Keratinocyte (primary cell): Measurements from ENCODE around the gene GNG4. TPM values are rescaled to one million over a fixed set of nuclear protein-coding genes. Genes with fewer than 3 reads are reported as not detected.
A peak's percentile ranks its signal among the peaks of the same experiment; 100 is the strongest.

ENCODE experiments used
- DNase-seq: peaks from one replicate; pipeline ENCODE4 v3.0.0-alpha.2; 2011; ENCODE audit warnings: low read depth, missing footprints, low spot score
- FAIRE-seq: peaks from 2 replicates; lab custom pipeline; 2011; peaks lifted over from hg19 to GRCh38; lab: Jason Lieb, UNC
- H2AFZ ChIP-seq: 2 replicates; pipeline ENCODE4 v1.6.0; 2012; ENCODE audit warnings: low read length, control low read depth, inconsistent platforms; ENCODE audit not compliant: control insufficient read depth
- H3K27ac ChIP-seq: 2 replicates; pipeline ENCODE4 v1.5.1; 2011; ENCODE audit warnings: low read length; ENCODE audit not compliant: control insufficient read depth, insufficient read depth
- H3K27me3 ChIP-seq: 3 replicates; pipeline ENCODE4 v1.6.0; 2011; ENCODE audit warnings: low read length; ENCODE audit not compliant: control insufficient read depth, insufficient read depth; ENCODE audit errors: extremely low read depth
- H3K36me3 ChIP-seq, 2 experiments: 2 replicates in 1 of 2; 3 replicates in 1 of 2; pipeline ENCODE4 v1.5.1; 2011; ENCODE audit warnings: low read length in 2 of 2, mild to moderate bottlenecking in 1 of 2; ENCODE audit not compliant: control insufficient read depth in 2 of 2, insufficient read depth in 2 of 2; ENCODE audit errors: extremely low read depth in 1 of 2
- H3K4me1 ChIP-seq: 3 replicates; pipeline ENCODE4 v1.5.1; 2011; ENCODE audit warnings: low read length; ENCODE audit not compliant: control insufficient read depth, insufficient read depth; ENCODE audit errors: extremely low read depth
- H3K4me2 ChIP-seq: 3 replicates; pipeline ENCODE4 v1.6.0; 2011; ENCODE audit warnings: low read depth, low read length; ENCODE audit not compliant: control insufficient read depth, insufficient read depth; ENCODE audit errors: extremely low read depth
- H3K4me3 ChIP-seq, 3 experiments: fragments of 200-600 bp in 1 of 3; sonication (generic) in 1 of 3; 2 replicates in 2 of 3; 3 replicates in 1 of 3; pipeline ENCODE4 v1.5.1; 2011 to 2016; ENCODE audit warnings: low read length in 3 of 3, mild to moderate bottlenecking in 3 of 3, control low read depth in 2 of 3, inconsistent platforms in 1 of 3, low read depth in 1 of 3, mixed read lengths in 1 of 3, mixed run types in 1 of 3, moderate library complexity in 1 of 3; ENCODE audit not compliant: control insufficient read depth in 2 of 3, insufficient read depth in 2 of 3; ENCODE audit errors: extremely low read depth in 1 of 3
- H3K79me2 ChIP-seq: 2 replicates; pipeline ENCODE4 v1.6.0; 2012; ENCODE audit warnings: low read length; ENCODE audit not compliant: control insufficient read depth, insufficient read depth
- H3K9ac ChIP-seq: 3 replicates; pipeline ENCODE4 v1.6.0; 2011; ENCODE audit warnings: low read length; ENCODE audit not compliant: control insufficient read depth, insufficient read depth; ENCODE audit errors: extremely low read depth
- H3K9me1 ChIP-seq: 3 replicates; pipeline ENCODE4 v1.6.0; 2011; ENCODE audit warnings: low read length; ENCODE audit not compliant: control insufficient read depth, insufficient read depth; ENCODE audit errors: extremely low read depth
- H3K9me3 ChIP-seq: 2 replicates; pipeline ENCODE4 v1.5.1; 2012; ENCODE audit warnings: low read depth, low read length; ENCODE audit not compliant: control insufficient read depth
- H4K20me1 ChIP-seq: 3 replicates; pipeline ENCODE4 v1.6.0; 2011; ENCODE audit warnings: low read length; ENCODE audit not compliant: control insufficient read depth, insufficient read depth; ENCODE audit errors: extremely low read depth
- EZH2 ChIP-seq: IDR thresholded peaks from one replicate; pipeline ENCODE4 v1.6.1; 2012; ENCODE audit warnings: inconsistent platforms, mild to moderate bottlenecking, low read length, moderate library complexity
- dilution Hi-C: fragments of 300-500 bp; cut with MboI; formaldehyde crosslinking; loops from one replicate; pipeline ENCODE4 v1.7.0; 2020; ENCODE audit warnings: low sequenced_read_pairs; ENCODE audit not compliant: extremely low pct_ligation_motif_present
- polyA minus RNA-seq, 3 experiments: library from RNA; depleted of rRNA, polyadenylated mRNA; stranded (reverse); fragments of >200 nt; gene quantifications; 1 replicate in 1 of 3; 2 replicates in 1 of 3; 3 replicates in 1 of 3; pipeline ENCODE4 v1.2.3, GENCODE V29; 2011
- polyA plus RNA-seq, 5 experiments: library from polyadenylated mRNA; depleted of rRNA in 3 of 5; stranded (reverse) in 3 of 5; stranded (forward) in 1 of 5; unstranded in 1 of 5; fragments of >200 nt; gene quantifications; 1 replicate in 1 of 5; 2 replicates in 3 of 5; 3 replicates in 1 of 5; pipeline versions ENCODE4 v1.2.1 to v1.2.3, GENCODE V29; 2011 to 2012; ENCODE audit warnings: missing spikeins in 2 of 5, low read depth in 1 of 5, low replicate concordance in 1 of 5
- TF ChIP-seq, protein P1 (sequence below), 3 experiments: IDR thresholded peaks in 1 of 3; conservative IDR thresholded peaks in 1 of 3; optimal IDR thresholded peaks in 1 of 3; 2 replicates in 2 of 3; 3 replicates in 1 of 3; pipeline versions ENCODE3 to v1.5.1; 2011; ENCODE audit warnings: low read length in 3 of 3, mild to moderate bottlenecking in 3 of 3, moderate library complexity in 2 of 3, control low read depth in 1 of 3, inconsistent platforms in 1 of 3; ENCODE audit not compliant: insufficient read depth in 2 of 3; ENCODE audit errors: extremely low read depth in 1 of 3

GNG4 gene
- polyA plus RNA-seq (0.02 to 0.07 TPM in 2 of 3 replicates, not detected in the other), polyA minus RNA-seq (not detected in 3 replicates)
- not detected for polyA plus RNA-seq (2011; ENCODE audit: low read depth)
- polyA plus RNA-seq (2011; cell fraction: cytosol; rRNA removed): not detected in 2 replicates
- not detected in 2 replicates for polyA plus RNA-seq (2011; cell fraction: nucleus; rRNA removed)
- polyA plus RNA-seq (2012; ENCODE audit: low replicate concordance): not detected in 2 replicates
- polyA minus RNA-seq (2011; cell fraction: cytosol; rRNA and poly(A)+ RNA removed): not detected
- not detected in 2 replicates for polyA minus RNA-seq (2011; cell fraction: nucleus; rRNA and poly(A)+ RNA removed)

GRCh38 chr1:235649368-235650163 lies at the start of gene GNG4:
Gene GNG4 (minus strand): TSS chr1:235649784. CDS start chr1:235583838, 65,946 bp downstream.
- H3K79me2 ChIP-seq: no peaks in the 10 kb centered on the region
- DNase-seq (no peak), FAIRE-seq (no peak)
- H3K9ac ChIP-seq: no peak within 1 kb of the TSS
- H3K27ac ChIP-seq: no peak within 1 kb of the TSS
- no peaks in the 10 kb centered on the region for H4K20me1 ChIP-seq
- H3K9me1 ChIP-seq: no peaks in the 10 kb centered on the region
- peaks cover 47% of the 10 kb centered on the region for H3K27me3 ChIP-seq
- H3K4me1 ChIP-seq: peaks cover 3% of the 10 kb centered on the region
- H3K4me2 ChIP-seq: peak within 1 kb of the TSS; percentile 81
- dilution Hi-C loops: no loop called here
- TF ChIP-seq, protein P1, sequence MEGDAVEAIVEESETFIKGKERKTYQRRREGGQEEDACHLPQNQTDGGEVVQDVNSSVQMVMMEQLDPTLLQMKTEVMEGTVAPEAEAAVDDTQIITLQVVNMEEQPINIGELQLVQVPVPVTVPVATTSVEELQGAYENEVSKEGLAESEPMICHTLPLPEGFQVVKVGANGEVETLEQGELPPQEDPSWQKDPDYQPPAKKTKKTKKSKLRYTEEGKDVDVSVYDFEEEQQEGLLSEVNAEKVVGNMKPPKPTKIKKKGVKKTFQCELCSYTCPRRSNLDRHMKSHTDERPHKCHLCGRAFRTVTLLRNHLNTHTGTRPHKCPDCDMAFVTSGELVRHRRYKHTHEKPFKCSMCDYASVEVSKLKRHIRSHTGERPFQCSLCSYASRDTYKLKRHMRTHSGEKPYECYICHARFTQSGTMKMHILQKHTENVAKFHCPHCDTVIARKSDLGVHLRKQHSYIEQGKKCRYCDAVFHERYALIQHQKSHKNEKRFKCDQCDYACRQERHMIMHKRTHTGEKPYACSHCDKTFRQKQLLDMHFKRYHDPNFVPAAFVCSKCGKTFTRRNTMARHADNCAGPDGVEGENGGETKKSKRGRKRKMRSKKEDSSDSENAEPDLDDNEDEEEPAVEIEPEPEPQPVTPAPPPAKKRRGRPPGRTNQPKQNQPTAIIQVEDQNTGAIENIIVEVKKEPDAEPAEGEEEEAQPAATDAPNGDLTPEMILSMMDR (optimal IDR thresholded peaks at IDR 0.05 in 1 of 3, IDR thresholded peaks at IDR 0.05 in 1 of 3, conservative IDR thresholded peaks at IDR 0.05 in 1 of 3; ENCODE audit: extremely low read depth in 1 of 3, insufficient read depth in 2 of 3, low read length in 3 of 3): no peak
- TF ChIP-seq EZH2: peak; percentile 80
- H3K9me3 ChIP-seq: no peaks in the 10 kb centered on the region
- H2AFZ ChIP-seq: no peak within 1 kb of the TSS
- no peaks in the 10 kb centered on the region for H3K36me3 ChIP-seq
- H3K4me3 ChIP-seq: peak within 1 kb of the TSS in 2 of 3 experiments; percentile 21 to 31

GRCh38 chr1:235697508-235697907 lies 47.9 kb upstream of the GNG4 start:
- dilution Hi-C loops: no loop called here
- H3K36me3 ChIP-seq: peaks cover 7 to 10% of the 10 kb centered on the region in 2 experiments
- no peak for TF ChIP-seq EZH2
- TF ChIP-seq, protein P1 (optimal IDR thresholded peaks at IDR 0.05 in 1 of 3, IDR thresholded peaks at IDR 0.05 in 1 of 3, conservative IDR thresholded peaks at IDR 0.05 in 1 of 3; ENCODE audit: extremely low read depth in 1 of 3, insufficient read depth in 2 of 3, low read length in 3 of 3): no peak
- no peak for DNase-seq
- no peak for FAIRE-seq
- no peaks in the 10 kb centered on the region for H3K9me1 ChIP-seq
- no peak overlapping the region for H3K27ac ChIP-seq
- no peak overlapping the region for H3K4me2 ChIP-seq
- no peaks in the 10 kb centered on the region for H3K4me1 ChIP-seq
- H3K9me3 ChIP-seq: no peaks in the 10 kb centered on the region
- no peak overlapping the region for H2AFZ ChIP-seq
- no peaks in the 10 kb centered on the region for H4K20me1 ChIP-seq
- H3K9ac ChIP-seq: no peak overlapping the region
- no peaks in the 10 kb centered on the region for H3K27me3 ChIP-seq
- no peak overlapping the region for H3K4me3 ChIP-seq
- no peaks in the 10 kb centered on the region for H3K79me2 ChIP-seq
